Measurements from ENCODE around the gene SLC7A1.

- TF ChIP-seq POLR2A (IDR thresholded peaks at IDR 0.05) (no peak), CTCF (IDR thresholded peaks at IDR 0.05) (no peak)
Observed at GRCh38 chr13:29534083-29534482, 61.4 kb downstream of the SLC7A1 start.
